OCI-LY1 (cell line): ENCODE results near the gene FAM53A.

Experiments
- CTCF ChIP-seq: fragments of 200-600 bp; sonication (generic), shearing (Covaris generic); IDR thresholded peaks from 2 replicates; pipeline ENCODE4 v1.5.1; 2017; ENCODE audit warnings: mild to moderate bottlenecking, antibody characterized with exemption, low read length, moderate library complexity, mixed read lengths
- EZH2 ChIP-seq: fragments of 200-600 bp; sonication (generic), shearing (Covaris generic); IDR thresholded peaks from 2 replicates; pipeline ENCODE4 v1.8.0; 2017; ENCODE audit warnings: borderline replicate concordance, mixed run types, mild to moderate bottlenecking, antibody characterized with exemption, low read length, moderate library complexity, mixed read lengths

GRCh38 chr4:1658146-1658545, 26.0 kb downstream of the FAM53A start:
- no peak for TF ChIP-seq CTCF
- no peak for TF ChIP-seq EZH2
